PC-3 (cell line): ENCODE results near the gene LIN37. TPM values are rescaled to one million over a fixed set of nuclear protein-coding genes. Genes with fewer than 3 reads are reported as not detected.

Source experiments
- ATAC-seq: fragments of 200-7000 bp; cut with Tn5 transposase; 2 replicates; pipeline ENCODE4 v1.9.1; 2020; ENCODE audit warnings: mild to moderate bottlenecking, moderate library complexity
- BruUV-seq: library from RNA; stranded (reverse); fragments of 400-500 nt; replicated peaks from 2 replicates; lab custom pipeline; 2021; lab: Mats Ljungman, UMichigan
- CTCF ChIA-PET: fragments of 300-600 bp; sonication (Branson Sonifier 250); formaldehyde crosslinking; loops from one replicate; lab custom pipeline; 2022; ENCODE audit warnings: antibody characterized with exemption; lab: Charles Lee
- POLR2A ChIA-PET: fragments of 300-600 bp; sonication (Branson Sonifier 250); formaldehyde crosslinking; loops from one replicate; lab custom pipeline; 2022; ENCODE audit warnings: antibody characterized with exemption; ENCODE audit not compliant: unreplicated experiment; lab: Charles Lee
- DNase-seq: peaks from one replicate; pipeline ENCODE4 v3.0.0-alpha.2; 2015
- H2AFZ ChIP-seq: fragments of 300-600 bp; sonication (generic); 2 replicates; pipeline ENCODE4 v1.6.0; 2016; ENCODE audit warnings: antibody characterized with exemption, low read length
- H3F3A ChIP-seq: fragments of 300-600 bp; sonication (generic); one replicate; pipeline ENCODE4 v1.6.0; 2017; ENCODE audit warnings: antibody characterized with exemption, low read length, control low read depth, mild to moderate bottlenecking; ENCODE audit not compliant: unreplicated experiment
- H3K27ac ChIP-seq: fragments of 300-600 bp; sonication (generic); 2 replicates; pipeline ENCODE4 v1.5.1; 2016; ENCODE audit warnings: mild to moderate bottlenecking, low read length
- H3K27me3 ChIP-seq: fragments of 300-600 bp; sonication (generic); 2 replicates; pipeline ENCODE4 v1.6.1; 2016; ENCODE audit warnings: low read length, mixed read lengths
- H3K36me3 ChIP-seq: fragments of 300-600 bp; sonication (generic); 2 replicates; pipeline ENCODE4 v1.6.1; 2016; ENCODE audit warnings: low read depth, mixed run types, low read length, mixed read lengths
- H3K4me1 ChIP-seq: fragments of 300-600 bp; sonication (generic); 2 replicates; pipeline ENCODE4 v1.5.1; 2016; ENCODE audit warnings: low read length; ENCODE audit not compliant: insufficient read depth
- H3K4me2 ChIP-seq: fragments of 300-600 bp; sonication (generic); 2 replicates; pipeline ENCODE4 v1.6.0; 2016; ENCODE audit warnings: low read length
- H3K4me3 ChIP-seq: fragments of 300-600 bp; sonication (generic); 2 replicates; pipeline ENCODE4 v1.5.1; 2016; ENCODE audit warnings: mild to moderate bottlenecking, low read length, mixed read lengths
- H3K79me2 ChIP-seq: fragments of 300-600 bp; sonication (generic); 2 replicates; pipeline ENCODE4 v1.6.1; 2017; ENCODE audit warnings: low read length, mixed read lengths
- H3K9ac ChIP-seq: fragments of 300-600 bp; sonication (generic); 2 replicates; pipeline ENCODE4 v1.6.0; 2016; ENCODE audit warnings: mild to moderate bottlenecking, low read length
- H3K9me2 ChIP-seq: fragments of 300-600 bp; sonication (generic); replicated peaks from 2 replicates; pipeline ENCODE4 v1.6.1; 2016; ENCODE audit warnings: mixed run types, low read length, mixed read lengths
- H3K9me3 ChIP-seq: fragments of 300-600 bp; sonication (generic); 2 replicates; pipeline ENCODE4 v1.6.1; 2016; ENCODE audit warnings: low read length, mixed read lengths
- H4K20me1 ChIP-seq: fragments of 300-600 bp; sonication (generic); 2 replicates; pipeline ENCODE4 v1.6.1; 2016; ENCODE audit warnings: low read length, mixed read lengths
- CTCF ChIP-seq: fragments of 300-600 bp; sonication (generic); conservative IDR thresholded peaks from 2 replicates; pipeline ENCODE4 v1.5.1; 2017; ENCODE audit warnings: antibody characterized with exemption, low read depth, mild to moderate bottlenecking, low read length
- EZH2 ChIP-seq: fragments of 300-600 bp; sonication (generic); IDR thresholded peaks from one replicate; pipeline ENCODE4 v1.6.1; 2017; ENCODE audit warnings: antibody characterized with exemption, mild to moderate bottlenecking, low read length; ENCODE audit not compliant: unreplicated experiment
- EZH2phosphoT487 ChIP-seq: fragments of 300-600 bp; sonication (generic); IDR thresholded peaks from 2 replicates; pipeline ENCODE4 v1.6.1; 2018; ENCODE audit warnings: mild to moderate bottlenecking, antibody characterized with exemption, low read length, borderline replicate concordance
- intact Hi-C: fragments of 100-400 bp; cut with micrococcal nuclease; formaldehyde crosslinking; loops from 2 replicates; pipeline ENCODE4 v1.9.0; 2023
- total RNA-seq: library from RNA; depleted of rRNA; stranded (reverse); fragments of >200 nt; gene quantifications from 2 replicates; pipeline ENCODE4 v1.2.3, GENCODE V29; 2014

The LIN37 gene
- total RNA-seq, 1 experiment from 2014 or later, result 8.2 TPM

- ChIA-PET CTCF (no interaction called here), POLR2A (no interaction called here)
- H3K79me2 ChIP-seq, result peaks cover 33% of the 10 kb centered on the region
- no peaks in the 10 kb centered on the region for H3K9me2 ChIP-seq
- no peaks in the 10 kb centered on the region for H3F3A ChIP-seq
- no peak overlapping the region for H3K27ac ChIP-seq
- peaks cover 20% of the 10 kb centered on the region; the same call in 1 of the 2 replicates for H3K4me1 ChIP-seq
- H2AFZ ChIP-seq, result no peak overlapping the region
- no peaks in the 10 kb centered on the region for H3K27me3 ChIP-seq
- H3K9ac ChIP-seq, result no peak overlapping the region
- DNase-seq (no peak), ATAC-seq (no peak)
- TF ChIP-seq EZH2phosphoT487, result no peak
- TF ChIP-seq CTCF, result no peak
- TF ChIP-seq EZH2, result no peak
- 0 out of 2 replicates have a peak, but pooled peaks cover 3% of the 10 kb centered on the region for H4K20me1 ChIP-seq
- peak overlapping the region; percentile 91; the same call in 1 of the 2 replicates for H3K4me3 ChIP-seq
- H3K9me3 ChIP-seq, result no peaks in the 10 kb centered on the region
- peak overlapping the region; percentile 97 for H3K4me2 ChIP-seq
- no TSS peak for BruUV-seq
- intact Hi-C loops, result loop anchor here (5.0 to 10.0 kb wide), 2 partner anchors 168 to 219 kb away; partner anchors contain the start of genes LRFN3 and TMEM147
- no peaks in the 10 kb centered on the region; the same call in 1 of the 2 replicates for H3K36me3 ChIP-seq
Measured at GRCh38 chr19:35715355-35715809, 33.0 kb upstream of the LIN37 start.

DNA sequence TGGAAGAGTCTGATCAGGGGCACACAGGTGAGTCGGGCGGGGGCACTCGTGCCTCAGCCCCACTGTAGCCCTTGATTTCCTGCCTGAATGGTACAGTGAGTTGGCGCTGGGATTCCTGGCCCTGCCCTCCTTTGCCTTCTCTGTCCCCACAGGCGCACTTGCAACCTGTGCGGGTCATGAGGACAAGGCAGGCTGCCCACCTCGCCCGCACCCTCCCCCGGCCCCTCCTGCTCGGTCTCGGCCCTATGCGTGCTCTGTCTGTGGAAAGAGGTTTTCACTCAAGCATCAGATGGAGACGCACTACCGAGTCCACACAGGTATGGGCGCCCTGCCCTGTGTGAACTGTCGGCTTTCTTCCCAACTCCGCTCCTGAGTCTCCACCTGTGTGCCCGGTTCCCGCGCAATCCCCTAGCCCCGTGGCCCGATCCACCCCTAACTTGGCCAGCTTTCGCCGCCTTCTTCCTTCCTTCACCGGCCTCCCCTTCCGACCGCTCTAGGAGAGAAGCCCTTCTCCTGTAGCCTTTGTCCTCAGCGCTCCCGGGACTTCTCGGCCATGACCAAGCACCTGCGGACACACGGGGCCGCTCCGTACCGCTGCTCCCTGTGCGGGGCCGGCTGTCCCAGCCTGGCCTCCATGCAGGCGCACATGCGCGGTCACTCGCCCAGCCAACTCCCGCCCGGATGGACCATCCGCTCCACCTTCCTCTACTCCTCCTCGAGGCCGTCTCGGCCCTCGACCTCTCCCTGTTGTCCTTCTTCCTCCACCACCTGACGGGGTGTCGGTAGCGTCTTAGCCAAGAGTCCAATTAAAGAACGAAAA, 32.2 kb upstream of the LIN37 start:
- H3K4me2 ChIP-seq, result peak overlapping the region; percentile 97
- TF ChIP-seq CTCF, result no peak
- TF ChIP-seq EZH2, result no peak
- no peak for TF ChIP-seq EZH2phosphoT487
- H3K9me2 ChIP-seq, result no peaks in the 10 kb centered on the region
- H2AFZ ChIP-seq, result peak overlapping the region; percentile 97
- H3F3A ChIP-seq, result no peaks in the 10 kb centered on the region
- ChIA-PET CTCF (no interaction called here), POLR2A (no interaction called here)
- H3K4me1 ChIP-seq, result peaks cover 20% of the 10 kb centered on the region; the same call in 1 of the 2 replicates
- H3K79me2 ChIP-seq, result peaks cover 33% of the 10 kb centered on the region
- H3K27me3 ChIP-seq, result no peaks in the 10 kb centered on the region
- ATAC-seq (peak; percentile 23), DNase-seq (peak; percentile 33)
- intact Hi-C loops, result loop anchor here (2.0 to 10.0 kb wide), 4 partner anchors 13 to 219 kb away; partner anchors contain the start of genes LRFN3, PSENEN, TMEM147 and U2AF1L4
- no peaks in the 10 kb centered on the region; the same call in 1 of the 2 replicates for H3K36me3 ChIP-seq
- H3K4me3 ChIP-seq, result peak overlapping the region; percentile 91
- no TSS peak for BruUV-seq
- H3K9ac ChIP-seq, result peak overlapping the region; percentile 85
- 0 out of 2 replicates have a peak, but pooled peaks cover 3% of the 10 kb centered on the region for H4K20me1 ChIP-seq
- no peaks in the 10 kb centered on the region for H3K9me3 ChIP-seq
- H3K27ac ChIP-seq, result peak overlapping the region; percentile 50
